ENCODE results near the gene EPAS1.
A peak's percentile ranks its signal among the peaks of the same experiment; 100 is the strongest.

The EPAS1 gene

GRCh38 chr2:46296840-46297545, at the start of gene EPAS1:
Gene EPAS1 (plus strand): TSS chr2:46297407. CDS start chr2:46297912, 505 bp downstream.
- peak; percentile 66 to 69 for DNase-seq (ENCODE audit: extremely low read depth in 1 of 2, low read depth in 1 of 2)

- no peak for DNase-seq (ENCODE audit: extremely low read depth in 1 of 2, low read depth in 1 of 2)
Observed at GRCh38 chr2:46248171-46248570, 49.0 kb upstream of the EPAS1 start.

- no peak for DNase-seq (ENCODE audit: extremely low read depth in 1 of 2, low read depth in 1 of 2)
Observed at GRCh38 chr2:46249654-46250053, 47.6 kb upstream of the EPAS1 start.

- DNase-seq (ENCODE audit: extremely low read depth in 1 of 2, low read depth in 1 of 2), result no peak
Observed at GRCh38 chr2:46252891-46253659, 44.1 kb upstream of the EPAS1 start.

- no peak for DNase-seq (ENCODE audit: extremely low read depth in 1 of 2, low read depth in 1 of 2)
Observed at GRCh38 chr2:46254474-46254873, 42.7 kb upstream of the EPAS1 start.

GRCh38 chr2:46256563-46257142, 40.6 kb upstream of the EPAS1 start:
- no peak for DNase-seq (ENCODE audit: extremely low read depth in 1 of 2, low read depth in 1 of 2)

- DNase-seq (ENCODE audit: extremely low read depth in 1 of 2, low read depth in 1 of 2), result no peak
Observed at GRCh38 chr2:46257476-46257875, 39.7 kb upstream of the EPAS1 start.

- no peak for DNase-seq (ENCODE audit: extremely low read depth in 1 of 2, low read depth in 1 of 2)
Observed at GRCh38 chr2:46257980-46258379, 39.2 kb upstream of the EPAS1 start.

GRCh38 chr2:46258937-46259776, 38.0 kb upstream of the EPAS1 start:
- no peak for DNase-seq (ENCODE audit: extremely low read depth in 1 of 2, low read depth in 1 of 2)

- DNase-seq (ENCODE audit: extremely low read depth in 1 of 2, low read depth in 1 of 2), result no peak
Observed at GRCh38 chr2:46259777-46260168, 37.4 kb upstream of the EPAS1 start.

GRCh38 chr2:46260305-46260704, 36.9 kb upstream of the EPAS1 start:
- DNase-seq (ENCODE audit: extremely low read depth in 1 of 2, low read depth in 1 of 2), result no peak

GRCh38 chr2:46262248-46262938, 34.8 kb upstream of the EPAS1 start:
- DNase-seq (ENCODE audit: extremely low read depth in 1 of 2, low read depth in 1 of 2), result no peak

- DNase-seq (ENCODE audit: extremely low read depth in 1 of 2, low read depth in 1 of 2), result no peak
Observed at GRCh38 chr2:46263347-46263746, 33.9 kb upstream of the EPAS1 start.

GRCh38 chr2:46264447-46264846, 32.8 kb upstream of the EPAS1 start:
- no peak for DNase-seq (ENCODE audit: extremely low read depth in 1 of 2, low read depth in 1 of 2)

GRCh38 chr2:46266134-46266533, 31.1 kb upstream of the EPAS1 start:
- DNase-seq (ENCODE audit: extremely low read depth in 1 of 2, low read depth in 1 of 2), result no peak

GRCh38 chr2:46267616-46268015, 29.6 kb upstream of the EPAS1 start:
- no peak for DNase-seq (ENCODE audit: extremely low read depth in 1 of 2, low read depth in 1 of 2)

- no peak for DNase-seq (ENCODE audit: extremely low read depth in 1 of 2, low read depth in 1 of 2)
Observed at GRCh38 chr2:46268196-46268595, 29.0 kb upstream of the EPAS1 start.

GRCh38 chr2:46269001-46269400, 28.2 kb upstream of the EPAS1 start:
- no peak for DNase-seq (ENCODE audit: extremely low read depth in 1 of 2, low read depth in 1 of 2)

GRCh38 chr2:46269544-46270273, 27.5 kb upstream of the EPAS1 start:
- no peak for DNase-seq (ENCODE audit: extremely low read depth in 1 of 2, low read depth in 1 of 2)

GRCh38 chr2:46270384-46270783, 26.8 kb upstream of the EPAS1 start:
- DNase-seq (ENCODE audit: extremely low read depth in 1 of 2, low read depth in 1 of 2), result no peak
